AG10803 (cell line): ENCODE measurements around the gene RPL19.
A peak's percentile ranks its signal among the peaks of the same experiment; 100 is the strongest.

Experiments
- DNase-seq: peaks from one replicate; pipeline ENCODE4 v3.0.0; 2010; ENCODE audit warnings: low read depth
- H3K4me3 ChIP-seq: 2 replicates; pipeline ENCODE4 v1.5.1; 2011; ENCODE audit warnings: mild to moderate bottlenecking, low read length, control low read depth
- CTCF ChIP-seq: conservative IDR thresholded peaks from 2 replicates; pipeline ENCODE4 v1.5.1; 2011; ENCODE audit warnings: mild to moderate bottlenecking, low read length, control low read depth, inconsistent platforms

The RPL19 gene

GRCh38 chr17:39193346-39193745 lies 6.7 kb upstream of the RPL19 start:
- no peak for DNase-seq

GRCh38 chr17:39194089-39194984 lies 5.7 kb upstream of the RPL19 start:
- peak; percentile 59 for TF ChIP-seq CTCF
- peak; percentile 68 for DNase-seq
- H3K4me3 ChIP-seq: peak overlapping the region; percentile 81

More at GRCh38 chr17:39193346-39193745, 6.7 kb upstream of the RPL19 start:
- no peak overlapping the region for H3K4me3 ChIP-seq
- TF ChIP-seq CTCF: no peak

- DNase-seq: no peak
- no peak for TF ChIP-seq CTCF
- H3K4me3 ChIP-seq: peak overlapping the region; percentile 81
Observed at GRCh38 chr17:39194985-39195524, 5.0 kb upstream of the RPL19 start.

- DNase-seq: no peak
- H3K4me3 ChIP-seq: peak overlapping the region; percentile 81
- no peak for TF ChIP-seq CTCF
Observed at GRCh38 chr17:39195568-39196160, 4.4 kb upstream of the RPL19 start.

- DNase-seq: peak; percentile 17
- peak overlapping the region; percentile 81 for H3K4me3 ChIP-seq
- TF ChIP-seq CTCF: no peak
Observed at GRCh38 chr17:39196241-39196807, 3.8 kb upstream of the RPL19 start.

- TF ChIP-seq CTCF: no peak
- DNase-seq: peak; percentile 28
- peak overlapping the region; percentile 81 for H3K4me3 ChIP-seq
Observed at GRCh38 chr17:39196808-39197291, 3.2 kb upstream of the RPL19 start.
